Measurements from ENCODE around the gene TNFRSF13B.

GRCh38 chr17:16943032-16943352 is 28.9 kb downstream of the TNFRSF13B start:
- TF ChIP-seq CTCF (IDR thresholded peaks at IDR 0.05; ENCODE audit: low read depth, low read length) (no peak), EZH2phosphoT487 (IDR thresholded peaks at IDR 0.05; ENCODE audit: low read depth) (no peak)

All from OCI-LY3 (cell line).